Measurements from ENCODE around the gene N4BP2L2. TPM values are rescaled to one million over a fixed set of nuclear protein-coding genes. Genes with fewer than 3 reads are reported as not detected.

The N4BP2L2 gene
- 34.0 and 182 TPM in 2 replicates for total RNA-seq (2011; cell fraction: chromatin; rRNA removed; ENCODE audit: low replicate concordance)
- total RNA-seq (2011; cell fraction: nucleolus; rRNA removed), result 12.3 and 20.1 TPM in 2 replicates
- total RNA-seq (2011; cell fraction: nucleoplasm; rRNA removed), result 82.9 and 163 TPM in 2 replicates
- total RNA-seq (2014; rRNA removed), result 33.9 and 34.9 TPM in 2 replicates
- 76.4 and 87.4 TPM in 2 replicates for total RNA-seq (2014; rRNA removed; fragmentation: Illumina TruSeq; extraction: Trizol)
- 52.2 and 58.3 TPM in 2 replicates for total RNA-seq (2015; rRNA removed; fragmentation: Illumina TruSeq; extraction: Trizol)
- total RNA-seq (2021), result 42.4 and 45.9 TPM in 2 replicates
- polyA plus RNA-seq (2011; rRNA removed), result 45.0 and 56.6 TPM in 2 replicates
- polyA plus RNA-seq (2011; cell fraction: cytosol; rRNA removed), result 4.4 and 10.9 TPM in 2 replicates
- 24.9 and 29.1 TPM in 2 replicates for polyA plus RNA-seq (2011; cell fraction: nucleus; rRNA removed)
- 29.5 and 32.7 TPM in 2 replicates for polyA plus RNA-seq (2012)
- polyA plus RNA-seq (2014; fragmentation: Illumina TruSeq; extraction: Trizol), result 41.5 and 58.0 TPM in 2 replicates
- 10 to 100 TPM; 46.2 to 46.5 TPM for polyA plus RNA-seq (2014; fragmentation: Nextera tagmentation; extraction: Ambion mirVana)
- 39.0 and 48.7 TPM in 2 replicates for polyA plus RNA-seq (2014; rRNA removed)
- 46.1 and 56.4 TPM in 2 replicates for polyA minus RNA-seq (2011; rRNA and poly(A)+ RNA removed)
- 10.5 and 10.8 TPM in 2 replicates for polyA minus RNA-seq (2011; cell fraction: cytosol; rRNA and poly(A)+ RNA removed)
- polyA minus RNA-seq (2011; cell fraction: nucleus; rRNA and poly(A)+ RNA removed), result 27.7 and 48.0 TPM in 2 replicates
- percentile 70 among the genes with signal in this experiment for Bru-seq, nascent RNA
- percentile 84 among the genes with signal in this experiment for BruChase-seq, experiment 1, labeled RNA remaining after a 2-hour chase
- BruChase-seq, experiment 2, labeled RNA remaining after a 6-hour chase, result percentile 84 among the genes with signal in this experiment
- long read RNA-seq, experiment 1, full-length matches to known transcripts, result 29 of 75 reads
- long read RNA-seq, experiment 1, partial matches to known transcripts, result 17 of 75 reads
- long read RNA-seq, experiment 1, other reads (novel, unspliced or antisense), result 29 of 75 reads
- long read RNA-seq, experiment 2, full-length matches to known transcripts, result 8 of 19 reads
- long read RNA-seq, experiment 2, partial matches to known transcripts, result 6 of 19 reads
- long read RNA-seq, experiment 2, other reads (novel, unspliced or antisense), result 5 of 19 reads
- long read RNA-seq, experiment 3, full-length matches to known transcripts, result 4 of 28 reads
- long read RNA-seq, experiment 3, partial matches to known transcripts, result 14 of 28 reads
- long read RNA-seq, experiment 3, other reads (novel, unspliced or antisense), result 10 of 28 reads

GRCh38 chr13:32538621-32539246 is at the start of gene N4BP2L2:
Gene N4BP2L2 (minus strand): TSS chr13:32538795. CDS start chr13:32537027, 1,768 bp downstream.
- H3K9me3 ChIP-seq (replicated peaks; ENCODE audit: control insufficient read depth, insufficient read depth, low read depth, low read length), result 0 out of 2 replicates have a peak, but pooled peaks cover 4% of the 10 kb centered on the region
- peak within 1 kb of the TSS; percentile 89 for H2AFZ ChIP-seq (ENCODE audit: low read depth, low read length)
- peak; percentile 98 for ATAC-seq
- BruUV-seq (replicated peaks), result no TSS peak
- POLR2A ChIA-PET, result interaction anchor here (1.0 to 2.3 kb wide), 4 partner anchors 11 to 223 kb away, joined by 3 to 7 read pairs (median 7); partner anchors contain the start of genes BRCA2 and ZAR1L
- no peaks in the 10 kb centered on the region for H4K20me1 ChIP-seq (replicated peaks; ENCODE audit: control insufficient read depth, insufficient read depth, low read length)
- peaks cover 27% of the 10 kb centered on the region for H3K36me3 ChIP-seq (ENCODE audit: control insufficient read depth, insufficient read depth, low read length)
- WGBS (ENCODE audit: insufficient coverage, low coverage, missing lambda C conversion rate), result under 1% methylated on average over 26 of the region's 32 CpGs
- in situ Hi-C loops (cut with MboI), result no loop called here
- peak within 1 kb of the TSS; percentile 89 to 98 for H3K9ac ChIP-seq (ENCODE audit: insufficient read depth in 1 of 2, low read depth in 2 of 2, low read length in 2 of 2)
- peaks cover 49% of the 10 kb centered on the region for H3K79me2 ChIP-seq (ENCODE audit: control insufficient read depth, insufficient read depth, low read length)
- H3K27me3 ChIP-seq (ENCODE audit: control insufficient read depth in 2 of 2, insufficient read depth in 2 of 2, low read length in 2 of 2), result no peaks in the 10 kb centered on the region
- H3K9me1 ChIP-seq (ENCODE audit: control insufficient read depth, insufficient read depth, low read length), result no peaks in the 10 kb centered on the region
- intact Hi-C loops (cut with micrococcal nuclease), result loop anchor here (2.0 kb wide), 1 partner anchor 68 kb away; no protein-coding TSS in a partner anchor
- FAIRE-seq, result peak; percentile 98
- peak within 1 kb of the TSS; percentile 90 for H3K27ac ChIP-seq (ENCODE audit: extremely low read depth, low read depth, low read length)
- peak within 1 kb of the TSS; percentile 82 for H3K4me3 ChIP-seq
- peak within 1 kb of the TSS; percentile 85 for H3K4me2 ChIP-seq (ENCODE audit: insufficient read depth, low read length)
- CTCF ChIA-PET (ENCODE audit: low intra/inter-chr PET ratio), result no interaction called here
- DNase-seq (ENCODE audit: extremely low read depth in 1 of 4, low spot score in 3 of 4), result peak; percentile 71 to 95 (median 77)
- peaks cover 0 to 7% of the 10 kb centered on the region in 2 experiments; a peak in 2 of 5 replicates for H3K4me1 ChIP-seq (replicated peaks in 1 of 2; ENCODE audit: control insufficient read depth in 2 of 2, insufficient read depth in 2 of 2, low read length in 2 of 2)
- TF ChIP-seq ZNF518B (CRISPR knock-in tag; IDR thresholded peaks at IDR 0.05) (no peak), ZNF79 (CRISPR knock-in tag; IDR thresholded peaks at IDR 0.05; ENCODE audit: low read depth) (no peak), RB1 (IDR thresholded peaks at IDR 0.05; ENCODE audit: low read depth) (peak; percentile 48; the same call in 1 of the 2 replicates), HNRNPK (IDR thresholded peaks at IDR 0.05; ENCODE audit: low read depth, low read length, poor library complexity, severe bottlenecking) (no peak), NR2F6 (CRISPR knock-in tag; IDR thresholded peaks at IDR 0.05) (no peak), ZNF449 (CRISPR knock-in tag; IDR thresholded peaks at IDR 0.05) (no peak), HMGN3 (IDR thresholded peaks at IDR 0.05; ENCODE audit: borderline replicate concordance, extremely low read depth, insufficient read length, low read depth, low read length) (no peak), ZFP30 (CRISPR knock-in tag; IDR thresholded peaks at IDR 0.05; ENCODE audit: borderline replicate concordance) (no peak), NELFE (IDR thresholded peaks at IDR 0.05; ENCODE audit: insufficient read depth, insufficient read length) (no peak)
